GM12878 (cell line): ENCODE data around the gene TTC9C. TPM values are rescaled to one million over a fixed set of nuclear protein-coding genes. Genes with fewer than 3 reads are reported as not detected.
A peak's percentile ranks its signal among the peaks of the same experiment; 100 is the strongest.
"Not testable (repeated sequence)": the region's sequence is repeated elsewhere in the genome, so short reads cannot be mapped to it uniquely, and the experiment has no call there.

ENCODE experiments used
- ATAC-seq: fragments of 200-7000 bp; cut with Tn5 transposase; 3 replicates; pipeline ENCODE4 v1.9.1; 2020; ENCODE audit warnings: mild to moderate bottlenecking, moderate library complexity
- BruUV-seq: library from RNA; stranded (reverse); fragments of 400-500 nt; replicated peaks from 2 replicates; lab custom pipeline; 2021; lab: Mats Ljungman, UMichigan
- CTCF ChIA-PET: fragments of 300-600 bp; sonication (Branson Sonifier 250); formaldehyde crosslinking; extraction: SDS; loops from one replicate; lab custom pipeline; 2021; ENCODE audit warnings: inconsistent platforms; lab: Yijun Ruan, JAX
- POLR2A ChIA-PET: fragments of 350-600 bp; formaldehyde crosslinking; extraction: SDS; loops from one replicate; lab custom pipeline; 2021; ENCODE audit warnings: inconsistent platforms; lab: Charles Lee
- RAD21 ChIA-PET: fragments of 300-600 bp; sonication (Branson Sonifier 250); formaldehyde crosslinking; loops from one replicate; lab custom pipeline; 2023; ENCODE audit warnings: antibody characterized with exemption; ENCODE audit not compliant: unreplicated experiment; lab: Charles Lee
- SMC1A ChIA-PET: fragments of 300-600 bp; sonication (Branson Sonifier 250); formaldehyde crosslinking; loops from one replicate; lab custom pipeline; 2023; ENCODE audit not compliant: unreplicated experiment, uncharacterized antibody; lab: Charles Lee
- DNase-seq: peaks from one replicate; pipeline ENCODE4 v3.0.0-alpha.2; 2011; ENCODE audit warnings: low read depth, low spot score
- FAIRE-seq: peaks from 3 replicates; lab custom pipeline; 2011; peaks lifted over from hg19 to GRCh38; lab: Jason Lieb, UNC
- H2AFZ ChIP-seq: 2 replicates; pipeline ENCODE4 v1.6.0; 2011; ENCODE audit warnings: low read depth, low read length, control low read depth; ENCODE audit not compliant: control insufficient read depth
- H3K27ac ChIP-seq: 2 replicates; pipeline ENCODE4 v1.5.1; 2011; ENCODE audit warnings: control low read depth; ENCODE audit not compliant: control insufficient read depth, insufficient read depth
- H3K27me3 ChIP-seq, 2 experiments: replicated peaks in 1 of 2; 2 replicates each; pipeline versions ENCODE4 v1.6.0 to v1.6.1; 2011; ENCODE audit warnings: low read length in 1 of 2; ENCODE audit not compliant: control insufficient read depth in 2 of 2, insufficient read depth in 2 of 2
- H3K36me3 ChIP-seq, 2 experiments: 2 replicates each; pipeline ENCODE4 v1.5.1; 2011; ENCODE audit warnings: low read length in 1 of 2; ENCODE audit not compliant: control insufficient read depth in 2 of 2, insufficient read depth in 2 of 2
- H3K4me1 ChIP-seq: 2 replicates; pipeline ENCODE4 v1.6.1; 2011; ENCODE audit warnings: mild to moderate bottlenecking, low read length, moderate library complexity, mixed read lengths; ENCODE audit not compliant: control insufficient read depth, insufficient read depth
- H3K4me2 ChIP-seq: 2 replicates; pipeline ENCODE4 v1.6.0; 2011; ENCODE audit warnings: control low read depth; ENCODE audit not compliant: control insufficient read depth, insufficient read depth
- H3K4me3 ChIP-seq: fragments of 200-600 bp; sonication (generic); 2 replicates; pipeline ENCODE4 v1.5.1; 2016
- H3K79me2 ChIP-seq: 2 replicates; pipeline ENCODE4 v1.6.0; 2011; ENCODE audit warnings: low read length; ENCODE audit not compliant: control insufficient read depth, insufficient read depth
- H3K9ac ChIP-seq: 2 replicates; pipeline ENCODE4 v1.8.0; 2011; ENCODE audit warnings: low read length, control low read depth, mixed read lengths; ENCODE audit not compliant: control insufficient read depth, insufficient read depth
- H3K9me3 ChIP-seq: replicated peaks from 3 replicates; pipeline ENCODE4 v1.5.1; 2011; ENCODE audit warnings: mild to moderate bottlenecking, low read length; ENCODE audit not compliant: control insufficient read depth, insufficient read depth
- H4K20me1 ChIP-seq: 2 replicates; pipeline ENCODE4 v1.6.0; 2011; ENCODE audit not compliant: control insufficient read depth, insufficient read depth
- BACH1 ChIP-seq: fragments of 450-650 bp; IDR thresholded peaks from 2 replicates; pipeline ENCODE4 v1.6.1; 2017; ENCODE audit warnings: mild to moderate bottlenecking, borderline replicate concordance
- EGR1 ChIP-seq, 2 experiments: IDR thresholded peaks; 1 replicate in 1 of 2; 2 replicates in 1 of 2; pipeline ENCODE4 v1.6.1; 2011 to 2012; ENCODE audit warnings: low read depth in 2 of 2, low read length in 2 of 2, borderline replicate concordance in 1 of 2, mild to moderate bottlenecking in 1 of 2, moderate library complexity in 1 of 2
- EZH2 ChIP-seq: IDR thresholded peaks from 2 replicates; pipeline ENCODE4 v1.6.1; 2012; ENCODE audit warnings: low read depth, mild to moderate bottlenecking, control low read depth, inconsistent platforms, low read length, borderline replicate concordance; ENCODE audit not compliant: control insufficient read depth
- NKRF ChIP-seq: fragments of 450-650 bp; conservative IDR thresholded peaks from 2 replicates; pipeline ENCODE4 v1.6.1; 2017; ENCODE audit warnings: mild to moderate bottlenecking, moderate library complexity
- PBX3 ChIP-seq: IDR thresholded peaks from 2 replicates; pipeline ENCODE4 v1.6.1; 2011; ENCODE audit warnings: mild to moderate bottlenecking, low read depth, low read length, moderate library complexity; ENCODE audit not compliant: insufficient replicate concordance
- PRDM15 ChIP-seq: fragments of 450-650 bp; formaldehyde crosslinking; IDR thresholded peaks from 2 replicates; pipeline ENCODE4 v1.4.0; 2020; ENCODE audit warnings: mild to moderate bottlenecking, moderate library complexity
- WGBS: methylation state at CpG from one replicate; pipeline ENCODE4 v1.1.6; 2016; ENCODE audit warnings: low lambda C conversion rate; ENCODE audit not compliant: insufficient replicate concordance, insufficient coverage; ENCODE audit errors: missing lambda C conversion rate; 5-methylcytosine and 5-hydroxymethylcytosine counted together
- in situ Hi-C: fragments of 300-500 bp; cut with MboI; formaldehyde crosslinking; loops from 9 replicates; pipeline ENCODE4 v1.14.3; 2018; ENCODE audit warnings: mixed read lengths
- intact Hi-C: fragments of 100-400 bp; cut with micrococcal nuclease; formaldehyde crosslinking; loops from one replicate; pipeline ENCODE4 v1.14.2; 2022; ENCODE audit not compliant: unreplicated experiment
- polyA plus RNA-seq, 11 experiments: library from polyadenylated mRNA; depleted of rRNA in 4 of 11; unstranded in 6 of 11; stranded (reverse) in 5 of 11; fragments of >200 nt; fragmentation: Nextera tagmentation in 4 of 11; fragmentation: Illumina TruSeq in 1 of 11; extraction: Ambion mirVana in 4 of 11; extraction: Trizol in 1 of 11; gene quantifications; 1 replicate in 1 of 11; 2 replicates in 10 of 11; pipeline versions ENCODE4 v1.2.1 to v1.2.3, GENCODE V29; 2011 to 2016; ENCODE audit warnings: inconsistent platforms in 2 of 11, missing spikeins in 2 of 11, low read depth in 1 of 11
- total RNA-seq, 4 experiments: library from RNA; depleted of rRNA in 3 of 4; stranded (reverse); fragments of >200 nt in 3 of 4; fragmentation: Illumina TruSeq in 1 of 4; extraction: Trizol in 1 of 4; gene quantifications; 2 replicates each; pipeline versions ENCODE4 v1.2.1 to v1.2.3, GENCODE V29; 2013 to 2021

TTC9C gene
- total and polyA plus RNA-seq, 10 of the 15 experiments (the other 5 are each of a cell fraction or from before 2014, with no cell fraction given), result 42.0 to 72.3 (median 50.4) TPM

- Histone ChIP-seq H2AFZ (peak overlapping the region; percentile 55), H3K4me3 (peak overlapping the region; percentile 70), H3K79me2 (peaks cover 15% of the 10 kb centered on the region), H3K4me2 (peak overlapping the region; percentile 42; the same call in 1 of the 2 replicates)
- intact Hi-C loops, H3K36me3 ChIP-seq, BruUV-seq, H3K9ac ChIP-seq, H3K4me1 ChIP-seq, in situ Hi-C loops, DNase-seq, H3K27ac ChIP-seq: not testable (repeated sequence)
- RAD21 ChIA-PET, result interaction anchor here (0.6 to 3.0 kb wide), 11 partner anchors 9 to 187 kb away, joined by 3 to 10 read pairs (median 3); partner anchors contain the start of genes C11orf98, CSKMT, EEF1G and HNRNPUL2
- 37% methylated on average over 9 of the region's 9 CpGs for WGBS
- 0 out of 2 replicates have a peak, but pooled peaks have one; percentile 1 for TF ChIP-seq NKRF
- TF ChIP-seq, all 136 proteins: peak for 1; not testable (repeated sequence) for 135
- not testable (repeated sequence) for ATAC-seq, H4K20me1 ChIP-seq, H3K27me3 ChIP-seq, H3K9me3 ChIP-seq, FAIRE-seq
- ChIA-PET CTCF (interaction anchor here (1.0 to 3.3 kb wide), 6 partner anchors 8 to 169 kb away, joined by 3 to 28 read pairs (median 4); partner anchors contain the start of genes TAF6L, TMEM179B and TUT1), SMC1A (interaction anchor here (0.9 to 2.3 kb wide), 3 partner anchors 9 to 97 kb away, joined by 3 to 22 read pairs (median 4); partner anchors contain the start of gene TAF6L), POLR2A (interaction anchor here (0.6 to 2.7 kb wide), 16 partner anchors 9 to 95 kb away, joined by 3 to 20 read pairs (median 4); partner anchors contain the start of genes HNRNPUL2, LBHD1, TAF6L and TMEM179B)
Observed at GRCh38 chr11:62760867-62761227, 32.6 kb downstream of the TTC9C start.

- peak overlapping the region; percentile 83 for H3K9ac ChIP-seq
- peak overlapping the region; percentile 98 for H3K4me2 ChIP-seq
- ChIA-PET POLR2A (interaction anchor here (0.6 to 5.2 kb wide), 18 partner anchors 9 to 1242 kb away, joined by 3 to 44 read pairs (median 6); partner anchors contain the start of genes C11orf98, CSKMT, EEF1G and GNG3), CTCF (interaction anchor here (0.7 to 9.6 kb wide), 14 partner anchors 9 to 376 kb away, joined by 3 to 85 read pairs (median 7); partner anchors contain the start of genes HNRNPUL2, LRRN4CL, POLR2G and TMEM179B), SMC1A (interaction anchor here (0.8 to 4.8 kb wide), 6 partner anchors 9 to 176 kb away, joined by 3 to 22 read pairs (median 6); partner anchors contain the start of genes POLR2G, TMEM179B and ZBTB3), RAD21 (interaction anchor here (0.6 to 4.2 kb wide), 11 partner anchors 9 to 197 kb away, joined by 3 to 33 read pairs (median 5); partner anchors contain the start of genes EEF1G, GANAB, HNRNPUL2 and POLR2G)
- no peak for DNase-seq
- H3K36me3 ChIP-seq, result peaks cover 0 to 6% of the 10 kb centered on the region in 2 experiments
- peak overlapping the region; percentile 82 for H3K27ac ChIP-seq
- H2AFZ ChIP-seq, result peak overlapping the region; percentile 85
- FAIRE-seq, result no peak
- BruUV-seq, result TSS peak; percentile 82
- in situ Hi-C loops (no loop called here), intact Hi-C loops (loop anchor here (2.0 to 5.0 kb wide), 2 partner anchors 16 to 43 kb away; partner anchors contain the start of genes HNRNPUL2, TMEM179B and TTC9C)
- no peaks in the 10 kb centered on the region for H3K27me3 ChIP-seq
- peak; percentile 21 for ATAC-seq
- peaks cover 12% of the 10 kb centered on the region for H3K79me2 ChIP-seq
- peak overlapping the region; percentile 86 for H3K4me3 ChIP-seq
- no peaks in the 10 kb centered on the region for H3K9me3 ChIP-seq
- WGBS, result 2% methylated on average over 18 of the region's 18 CpGs
- peaks cover 17% of the 10 kb centered on the region for H3K4me1 ChIP-seq
- no peaks in the 10 kb centered on the region for H4K20me1 ChIP-seq
- TF ChIP-seq PBX3, result no peak
- no peak for TF ChIP-seq EZH2
- TF ChIP-seq EGR1 (IDR thresholded peaks at IDR 0.05; ENCODE audit: borderline replicate concordance in 1 of 2, low read depth in 2 of 2, low read length in 2 of 2), result no peak
- no peak for TF ChIP-seq PRDM15 (CRISPR knock-in tag)
- TF ChIP-seq BACH1, result no peak
Observed at GRCh38 chr11:62770778-62771143, 42.5 kb downstream of the TTC9C start.
